Urothelium cell line (cell line): ENCODE data around the gene IPO4.

Source experiments
- DNase-seq: peaks from one replicate; pipeline ENCODE4 v3.0.0; 2011; ENCODE audit warnings: low spot score, mixed read lengths
- FAIRE-seq: peaks from 2 replicates; lab custom pipeline; 2011; peaks lifted over from hg19 to GRCh38; lab: Jason Lieb, UNC

IPO4 gene

DNA sequence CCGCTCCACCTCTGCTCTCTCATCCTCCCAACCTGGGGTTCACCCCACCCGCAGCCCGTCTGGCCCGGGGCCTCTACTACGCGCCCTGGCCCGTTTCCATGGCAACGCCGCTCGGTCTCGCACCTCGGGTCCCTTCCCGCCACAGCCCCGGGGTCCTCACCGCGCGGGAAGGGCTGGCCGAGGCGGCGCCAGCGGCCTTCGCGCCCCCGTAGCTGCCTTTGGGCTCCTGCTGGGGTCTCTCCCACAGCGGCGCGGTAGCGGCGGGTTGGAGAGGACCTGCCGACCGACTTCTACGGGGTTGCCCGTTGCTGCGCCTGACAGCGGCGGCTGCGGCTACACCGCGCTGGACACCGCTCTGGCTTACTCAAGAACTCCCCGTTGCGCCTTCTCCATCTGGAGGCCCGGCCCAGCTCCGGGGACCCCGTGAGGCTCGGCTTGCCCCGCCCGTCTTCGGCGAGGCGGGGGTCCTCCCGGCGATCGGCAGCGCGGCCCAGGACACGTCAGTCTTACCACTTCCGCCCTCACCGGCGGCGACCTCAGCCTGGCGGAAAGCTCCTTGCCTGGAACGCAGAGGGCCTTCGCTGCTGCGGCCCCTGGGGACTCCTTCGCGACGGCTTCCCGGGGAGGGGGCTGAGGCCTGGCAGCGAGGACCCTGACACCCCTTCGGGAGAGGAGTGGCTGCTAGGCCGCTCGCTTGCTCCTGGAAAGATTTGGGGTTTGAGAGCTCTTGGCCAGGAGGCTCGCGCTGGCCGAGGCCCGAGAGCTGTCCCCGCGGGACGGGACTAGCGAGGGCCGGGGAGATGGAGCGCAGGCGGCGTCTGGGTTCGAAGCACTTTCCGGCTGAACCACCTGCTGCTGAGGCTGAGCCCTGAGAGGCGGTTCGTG, 6.8 kb upstream of the IPO4 start, which contains the start of gene TM9SF1:
Gene TM9SF1, minus strand, starts transcription at position 256 of the 885 bp plus-strand sequence. CDS start 422 bp downstream, outside the sequence.
- peak; percentile 30 for FAIRE-seq
- DNase-seq = peak; percentile 93

DNA sequence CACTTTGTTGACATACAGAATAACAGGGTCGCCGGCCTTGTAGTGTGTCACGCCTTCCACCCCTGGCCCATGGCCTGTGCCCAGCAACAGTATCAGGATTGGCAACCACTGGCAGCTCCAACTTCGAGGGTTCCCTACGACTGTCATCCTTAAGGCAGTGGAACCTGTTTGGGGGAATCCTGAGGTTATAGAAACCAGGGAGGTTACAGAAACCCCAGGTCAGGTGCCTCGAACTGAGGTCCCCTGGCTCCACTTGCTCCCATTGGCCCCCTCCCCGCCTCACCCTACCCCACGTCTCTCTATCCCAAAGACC, 6.2 kb upstream of the IPO4 start:
- DNase-seq = no peak
- no peak for FAIRE-seq

DNA sequence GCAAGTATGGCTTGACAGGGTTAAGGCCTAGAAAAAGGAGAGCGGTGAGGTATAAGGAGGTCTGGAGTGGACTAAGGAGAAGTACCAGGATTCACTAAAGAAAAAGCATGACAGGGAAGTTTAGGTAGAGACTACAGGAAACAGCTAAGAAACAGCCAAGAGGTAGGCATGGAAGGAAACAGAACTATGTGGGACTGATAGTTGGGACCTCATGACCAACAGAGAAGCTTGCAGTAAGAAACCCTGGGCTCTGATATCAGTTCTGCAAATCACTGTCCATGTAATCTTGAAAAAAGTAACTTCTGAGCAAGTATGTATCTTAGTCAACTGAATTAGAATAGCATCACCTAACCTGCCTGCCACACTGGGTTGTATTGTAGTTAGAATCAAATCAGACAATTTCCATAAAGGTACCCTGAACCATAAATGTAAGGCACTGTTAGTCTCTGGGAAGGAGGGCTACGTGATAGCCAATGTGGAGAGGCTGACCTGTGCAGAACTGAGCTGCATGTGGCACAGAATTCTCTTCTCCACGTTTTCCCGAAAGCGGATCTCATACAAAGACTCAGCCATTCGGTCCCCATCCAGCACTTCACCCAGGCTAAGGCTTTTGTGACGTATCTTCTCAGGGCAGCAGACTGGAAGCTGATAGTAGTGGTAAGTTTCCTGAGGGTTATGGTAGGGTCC, 5.7 kb upstream of the IPO4 start:
- no peak for FAIRE-seq
- no peak for DNase-seq

DNA sequence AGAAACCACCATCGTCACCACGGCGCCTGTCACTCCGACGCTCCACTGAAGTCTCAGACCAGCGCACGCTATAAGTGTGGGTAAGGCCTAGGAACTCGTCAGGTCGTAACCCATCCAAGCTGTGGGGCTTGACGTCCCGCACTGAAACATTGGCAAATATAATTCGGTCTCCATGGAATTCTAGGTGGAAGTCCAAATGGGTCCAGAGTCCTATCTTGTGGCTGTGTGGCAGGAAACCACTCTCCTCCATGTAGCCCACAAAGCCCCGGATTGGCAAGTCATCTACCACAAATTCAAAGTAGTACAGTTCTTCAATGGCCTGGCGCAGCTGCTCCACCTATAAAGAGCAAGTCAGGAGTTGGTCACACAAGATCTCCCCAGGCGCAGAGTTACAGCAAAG, 4.3 kb upstream of the IPO4 start:
- FAIRE-seq = no peak
- DNase-seq = no peak

DNA sequence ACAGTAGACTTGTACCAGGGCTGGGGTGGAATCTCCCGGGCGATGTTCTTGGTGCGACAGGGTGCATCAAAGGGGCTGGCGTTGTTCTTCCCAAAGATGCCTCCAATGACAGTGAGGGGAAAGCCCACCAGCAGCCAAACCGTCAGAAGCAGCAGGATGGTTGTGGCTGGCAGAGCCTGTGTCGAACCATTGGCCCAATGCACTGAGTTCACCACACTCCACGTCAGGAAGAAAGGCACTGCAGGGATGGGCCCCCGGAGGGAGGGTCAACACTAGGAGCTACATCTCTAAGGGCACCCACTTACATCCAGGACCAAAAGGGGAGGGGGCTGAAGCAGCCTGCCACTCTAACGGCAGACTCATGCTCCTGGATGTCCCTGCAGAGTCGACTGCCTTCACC, 1.8 kb upstream of the IPO4 start:
- FAIRE-seq (no peak), DNase-seq (no peak)

DNA sequence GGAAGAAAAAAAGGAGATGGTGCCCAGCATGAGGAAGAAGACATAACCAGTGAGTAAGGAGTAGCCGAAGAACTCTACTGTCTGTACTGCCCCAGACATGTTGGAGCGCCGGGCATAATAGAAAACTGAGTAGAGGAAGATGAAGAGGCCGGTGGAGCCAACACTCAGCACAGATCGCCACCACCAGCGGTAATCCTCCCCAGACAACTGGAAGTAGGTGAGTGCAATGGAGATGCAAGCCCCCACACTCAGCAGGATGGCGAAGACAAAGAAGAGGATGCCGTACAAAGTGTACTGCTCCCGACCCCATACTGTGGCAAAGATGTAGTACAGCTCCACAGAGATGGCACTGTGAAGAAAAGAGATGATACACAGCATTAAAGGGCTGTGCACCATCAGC, 844 bp upstream of the IPO4 start:
- no peak for FAIRE-seq
- no peak for DNase-seq

DNA sequence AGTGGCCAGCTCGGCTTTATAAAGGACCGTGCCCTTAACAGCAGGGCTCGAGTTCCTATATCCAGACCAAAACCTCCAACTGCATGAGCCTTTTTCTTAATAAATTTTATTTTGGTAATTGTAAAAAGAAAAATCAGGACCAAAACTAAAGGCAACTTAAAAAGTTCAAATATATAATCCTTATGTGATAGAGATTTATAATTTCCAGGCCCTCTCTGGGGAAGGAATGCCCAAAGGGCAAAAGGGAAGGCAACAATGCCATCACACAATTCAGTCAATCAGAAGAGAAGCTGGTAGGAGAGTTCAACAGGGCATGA, 401 bp upstream of the IPO4 start:
- no peak for FAIRE-seq
- DNase-seq = no peak

DNA sequence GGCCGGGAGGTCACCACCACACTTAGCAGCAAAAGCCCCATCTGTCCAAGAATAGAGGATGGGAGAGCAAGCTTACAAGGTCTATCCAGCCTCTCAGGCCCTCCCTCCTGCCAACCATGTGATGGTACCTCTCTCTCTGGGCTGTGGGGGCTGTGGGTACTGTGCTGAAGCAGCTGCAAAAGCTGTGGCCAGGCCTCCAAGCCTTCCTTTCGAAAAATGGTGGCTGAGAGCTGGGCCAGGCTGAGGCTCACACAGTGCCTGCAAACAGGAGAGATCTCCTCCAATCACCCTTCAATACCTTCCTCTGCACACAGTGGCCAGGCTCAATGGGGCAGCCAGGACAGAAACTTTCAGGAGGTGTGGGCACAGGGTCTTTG, 1.1 kb downstream of the IPO4 start:
- FAIRE-seq = no peak
- no peak for DNase-seq

DNA sequence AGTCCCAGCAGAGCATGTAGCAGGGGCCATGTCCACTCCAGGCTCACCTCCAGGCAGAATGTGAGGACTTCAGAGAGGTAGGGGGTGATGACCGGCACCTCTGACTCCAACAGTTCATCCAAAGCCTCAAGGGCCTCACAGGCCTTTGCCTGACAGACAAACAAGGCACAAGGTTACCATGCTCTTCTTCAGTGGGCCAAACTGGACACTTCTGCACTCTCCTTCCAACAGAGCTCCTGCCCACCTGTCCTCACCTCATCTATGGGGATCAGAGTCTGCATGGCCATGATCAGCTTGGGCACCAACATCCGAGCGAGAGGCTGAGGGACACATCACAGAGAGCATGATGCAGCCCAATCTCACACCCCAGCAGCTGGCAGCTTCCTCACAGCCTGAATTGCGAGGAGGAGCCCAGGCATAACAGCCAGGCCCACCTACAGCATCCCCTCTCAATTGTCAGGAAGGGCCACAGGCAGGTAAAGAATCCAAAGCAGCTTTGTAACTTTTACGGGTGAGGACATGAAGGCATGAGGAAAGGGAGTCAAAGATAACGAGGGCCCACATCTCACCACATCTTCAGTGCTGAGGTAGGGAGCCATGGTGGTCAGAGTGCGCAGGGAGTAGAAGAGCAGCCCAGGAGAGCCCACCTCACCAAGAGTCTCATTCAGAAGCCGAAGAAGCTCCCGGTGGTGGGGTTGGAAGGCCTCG, 1.6 kb downstream of the IPO4 start:
- no peak for DNase-seq
- no peak for FAIRE-seq

DNA sequence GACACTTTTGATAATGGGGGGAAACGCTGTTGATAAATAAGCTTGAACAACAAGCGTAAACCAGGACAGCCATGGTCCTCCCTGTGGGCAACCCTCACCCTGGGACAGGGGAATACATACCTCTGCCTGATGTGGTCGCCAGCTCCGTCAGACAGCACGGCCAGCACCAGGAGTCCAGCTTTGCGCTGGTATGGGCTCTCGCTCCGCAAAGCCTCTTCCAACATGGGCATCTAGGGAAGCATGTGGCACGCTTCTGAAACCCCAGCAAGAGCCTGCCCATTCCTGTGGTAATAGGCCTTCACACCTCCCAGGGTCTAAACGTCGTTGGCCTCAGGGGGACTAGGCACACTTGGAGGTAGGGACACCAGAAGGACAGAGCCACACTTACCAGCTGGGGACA, 2.9 kb downstream of the IPO4 start:
- DNase-seq (no peak), FAIRE-seq (no peak)

DNA sequence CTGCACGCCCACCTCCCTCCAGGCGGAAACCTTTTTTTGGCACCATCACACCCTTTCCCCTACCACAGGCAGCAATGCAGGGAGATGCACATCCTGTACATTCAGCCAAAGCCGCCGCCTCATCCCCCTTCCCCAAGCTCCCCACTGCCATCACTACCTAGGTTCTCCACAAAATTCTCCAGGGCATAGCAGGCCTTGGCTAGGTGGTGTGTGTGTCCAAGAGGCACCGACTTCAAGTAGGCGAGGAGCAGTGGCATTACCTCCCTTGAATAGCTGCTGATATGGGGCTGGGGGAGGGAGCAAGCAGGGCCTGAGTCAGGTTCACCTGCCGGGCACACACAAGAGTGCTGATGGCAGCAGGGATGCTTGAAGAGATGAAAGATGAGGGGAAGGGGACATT, 3.6 kb downstream of the IPO4 start:
- no peak for FAIRE-seq
- no peak for DNase-seq

DNA sequence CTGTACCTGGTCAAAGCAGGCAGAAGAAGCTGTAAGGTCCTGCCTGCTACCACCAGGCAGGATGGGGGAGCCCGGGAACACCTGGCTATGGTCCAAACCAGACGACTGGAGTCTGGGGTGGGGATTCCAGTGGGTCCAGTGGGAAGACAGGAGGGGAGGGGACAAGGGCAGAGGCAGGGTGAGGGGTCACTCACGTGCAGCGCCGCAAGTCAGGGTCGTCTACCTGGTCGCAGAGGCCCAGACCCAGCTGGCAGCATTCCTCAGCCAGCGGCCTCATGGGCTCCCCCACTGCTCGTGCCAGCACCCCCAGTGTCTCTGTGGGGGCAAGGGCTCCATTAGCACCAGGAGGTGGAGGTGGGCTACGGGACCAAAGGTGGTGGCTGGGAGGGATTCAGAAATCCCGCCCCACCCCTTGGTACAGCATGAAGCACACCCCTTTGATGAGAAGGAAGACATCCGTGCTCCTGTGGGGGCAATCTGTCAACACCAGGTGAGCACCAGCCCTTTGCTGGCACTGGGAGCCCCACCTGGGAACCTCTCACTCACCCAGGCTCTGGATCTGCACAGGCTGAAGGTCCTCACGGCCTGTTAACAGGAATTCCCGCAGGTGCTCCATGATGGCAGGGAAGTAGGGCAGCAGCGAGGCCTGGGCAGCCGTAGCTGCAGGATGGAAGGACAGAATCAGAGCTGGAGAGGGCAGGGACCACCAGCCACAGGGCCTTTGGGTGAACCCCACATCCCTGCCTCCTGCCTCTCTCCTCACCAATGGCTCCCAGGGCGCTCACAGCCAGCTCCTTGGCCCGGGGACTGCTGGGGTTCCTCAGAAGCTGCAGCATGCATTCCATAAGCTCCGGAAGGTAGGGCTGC, 4.3 kb downstream of the IPO4 start:
- no peak for FAIRE-seq
- DNase-seq = no peak

DNA sequence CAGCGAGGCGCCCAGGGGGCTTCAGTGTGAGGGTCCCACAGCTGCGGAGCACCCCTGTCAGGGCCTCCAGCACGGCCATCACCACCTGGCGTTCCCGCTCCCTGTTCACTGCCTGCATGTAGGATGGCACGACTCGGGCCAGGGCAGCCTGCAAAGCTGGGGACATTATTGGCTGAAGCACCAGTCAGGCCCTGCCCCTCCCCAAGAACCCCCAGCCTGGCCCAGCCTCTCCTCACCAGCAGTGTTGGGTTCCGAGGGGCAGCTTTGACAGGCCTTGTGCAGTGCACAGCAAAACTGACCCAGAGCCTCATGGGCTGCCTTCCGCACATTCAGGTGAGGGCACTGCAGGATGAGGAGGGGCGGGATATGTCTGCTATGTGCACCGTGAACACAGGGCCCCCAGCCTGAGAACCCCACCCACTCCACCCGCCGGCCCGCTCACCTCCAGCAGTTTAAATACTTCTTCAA, 5.6 kb downstream of the IPO4 start:
- DNase-seq (no peak), FAIRE-seq (no peak)

DNA sequence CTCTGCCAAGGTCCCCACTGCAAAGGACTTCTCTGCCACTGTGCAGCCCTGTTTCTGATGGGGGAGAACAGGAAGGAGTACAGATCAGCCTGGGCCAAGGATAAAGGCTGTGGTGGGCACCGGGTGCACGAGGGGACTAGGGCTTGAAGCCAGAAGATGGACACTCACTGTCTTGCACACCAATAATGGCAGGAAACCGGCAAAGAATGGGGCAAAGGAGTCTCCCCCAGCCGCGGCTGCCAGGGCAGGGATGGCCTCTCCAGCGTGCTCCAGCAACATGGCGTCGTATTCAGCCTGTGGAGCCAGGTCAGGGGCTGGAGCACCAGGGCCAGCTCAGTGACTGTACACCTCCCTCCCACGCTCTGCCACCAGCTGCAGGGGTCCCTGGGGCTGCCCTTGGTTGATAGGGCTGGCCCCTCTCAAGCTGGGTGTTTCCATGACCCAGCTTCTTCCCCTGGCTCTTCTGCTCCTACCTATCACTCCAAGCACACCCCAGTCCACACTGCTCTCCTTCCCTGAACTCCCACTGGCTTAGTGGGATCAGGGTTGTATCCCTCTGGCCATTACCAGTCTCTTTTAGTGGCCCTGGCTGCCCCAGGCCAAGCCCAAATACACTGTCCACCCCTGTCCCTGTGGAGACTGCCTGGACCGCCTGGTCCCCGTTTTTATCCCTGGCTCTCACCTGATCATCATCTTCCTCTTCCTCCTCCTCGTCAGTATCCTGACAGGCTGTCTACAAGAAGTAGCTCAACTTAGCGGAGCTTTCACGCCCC, 6.3 kb downstream of the IPO4 start:
- DNase-seq (no peak), FAIRE-seq (no peak)

DNA sequence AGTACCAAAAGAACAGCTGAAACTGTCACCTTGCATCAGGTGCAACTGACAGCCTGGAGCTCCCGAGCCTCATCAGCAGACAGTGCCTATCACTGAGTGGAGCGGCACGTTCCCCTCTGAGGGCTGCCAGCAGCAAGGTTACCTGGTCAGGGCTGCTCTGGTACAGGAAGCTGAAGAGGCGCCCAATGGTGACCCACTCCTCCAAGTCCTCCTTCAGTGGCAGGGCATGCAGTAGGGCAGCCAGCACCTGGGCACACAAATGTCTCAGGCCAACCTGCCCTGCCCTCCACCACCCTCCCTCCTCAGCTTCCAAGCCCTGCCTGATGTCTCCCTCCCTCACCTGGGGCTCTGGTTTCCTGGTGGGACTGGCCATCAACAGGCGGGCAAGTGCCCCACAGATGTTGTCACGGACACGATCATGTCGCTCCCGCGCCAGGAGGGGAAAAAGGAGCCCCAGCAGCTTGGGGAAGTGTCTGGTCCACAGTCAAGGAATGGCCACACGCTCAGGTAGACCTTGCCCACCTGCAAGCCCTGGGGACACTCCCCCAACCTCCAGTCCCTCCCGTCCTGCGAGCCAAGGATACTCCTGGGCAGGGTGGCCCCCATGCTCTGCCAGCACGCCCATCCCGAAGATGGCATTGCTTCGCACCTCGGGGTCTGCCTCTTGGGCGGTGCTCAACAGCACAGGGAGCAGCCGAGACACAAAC, 7.1 kb downstream of the IPO4 start:
- no peak for FAIRE-seq

DNA sequence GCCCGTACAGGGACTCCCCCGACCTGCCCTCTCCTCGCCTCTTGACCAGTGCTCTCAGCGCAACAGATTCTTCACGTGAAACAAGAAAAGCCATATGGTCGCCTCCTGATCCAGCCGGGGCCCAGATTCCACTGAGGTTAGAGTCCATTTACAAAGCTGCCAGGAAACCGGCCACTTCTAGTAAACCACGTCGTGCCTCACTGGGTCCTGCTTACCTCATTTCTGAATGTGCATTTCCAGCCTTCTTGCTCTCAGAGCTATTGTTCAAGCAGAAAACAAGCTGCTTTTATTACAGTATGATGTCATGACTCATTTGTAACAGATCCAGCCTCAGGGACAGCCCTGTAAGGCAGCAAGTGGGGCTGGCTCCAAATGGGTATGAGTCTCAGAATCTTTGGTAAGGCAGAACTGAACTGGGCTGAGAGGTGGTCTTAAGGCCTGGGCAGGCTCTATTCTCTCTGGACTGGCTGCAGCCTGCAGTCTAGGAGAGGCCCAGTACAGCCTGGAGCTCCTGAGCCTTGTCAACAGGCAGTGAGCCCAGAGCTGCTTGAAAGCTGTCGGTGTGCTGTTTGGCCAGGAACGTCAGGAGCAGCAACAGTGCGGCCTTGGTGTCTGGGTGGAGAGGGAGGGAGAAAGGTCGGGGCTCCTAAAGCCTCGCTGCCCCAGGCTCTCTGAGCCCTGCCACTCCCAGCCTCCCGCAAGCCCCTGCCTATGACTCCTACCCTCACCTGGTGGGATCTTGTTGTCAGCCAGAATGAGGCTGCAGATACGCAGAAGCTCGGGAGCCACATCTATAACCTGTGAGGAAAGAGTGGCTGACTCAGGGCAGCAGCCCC, 8.4 kb downstream of the IPO4 start:
- no peak for FAIRE-seq
- DNase-seq = no peak

More for the DNA sequence above, 7.1 kb downstream of the IPO4 start:
- DNase-seq = no peak

DNA sequence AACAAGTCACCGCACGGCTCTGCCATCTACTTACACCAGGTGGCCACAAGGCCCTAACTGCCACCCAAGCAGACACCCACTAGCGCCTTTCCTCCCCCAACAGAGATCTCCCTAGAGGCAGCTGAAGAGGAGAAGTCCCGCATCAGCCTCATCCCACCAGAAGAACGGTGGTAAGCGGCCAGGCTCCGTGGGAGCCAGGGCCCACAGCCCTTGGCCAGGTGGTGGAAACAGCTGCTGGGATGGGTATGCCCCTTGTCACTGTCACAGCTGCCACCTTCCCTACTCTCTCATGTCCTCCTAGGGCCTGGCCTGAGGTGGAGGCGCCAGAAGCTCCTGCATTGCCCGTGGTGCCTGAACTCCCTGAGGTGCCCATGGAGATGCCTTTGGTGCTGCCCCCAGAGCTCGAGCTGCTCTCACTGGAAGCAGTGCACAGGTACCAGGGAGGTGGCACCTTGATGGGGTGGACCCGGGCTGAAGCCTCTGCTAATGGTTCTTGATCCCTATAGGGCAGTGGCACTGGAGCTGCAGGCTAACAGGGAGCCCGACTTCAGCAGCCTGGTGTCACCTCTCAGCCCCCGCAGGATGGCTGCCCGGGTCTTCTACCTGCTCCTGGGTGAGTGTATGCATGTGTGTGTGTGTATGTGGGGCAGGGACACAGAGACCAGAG, 9.2 kb downstream of the IPO4 start:
- DNase-seq = no peak
- FAIRE-seq = no peak
